Natural killer cell treated with Interleukin-12 subunit alpha and Interleukin-12 subunit beta and Interleukin-15 and Interleukin-18, amount 100 ng/mL, for 72 hours (primary cell): ENCODE measurements around the gene PEG3. TPM values are rescaled to one million over a fixed set of nuclear protein-coding genes. Genes with fewer than 3 reads are reported as not detected.

Experiments used
- ATAC-seq, 2 donors: fragments of 150-1000 bp; cut with Tn5 transposase in 1 of 2; sonication (Bioruptor Pico), chemical (Tn5 transposase) in 1 of 2; 2 replicates each; pipeline ENCODE4 v1.10.0; 2021
- DNase-seq: peaks from one replicate; pipeline ENCODE4 v3.0.0; 2022; ENCODE audit warnings: low spot score
- H3K27ac Mint-ChIP-seq, 2 donors: 1 replicate in 1 of 2; 2 replicates in 1 of 2; pipeline ENCODE4 v1.8.0; 2022; ENCODE audit warnings: mixed read lengths in 2 of 2, mild to moderate bottlenecking in 1 of 2, moderate library complexity in 1 of 2
- H3K27me3 Mint-ChIP-seq, 2 donors: 1 replicate in 1 of 2; 2 replicates in 1 of 2; pipeline ENCODE4 v1.8.0; 2022; ENCODE audit warnings: mixed read lengths in 2 of 2
- H3K36me3 Mint-ChIP-seq: one replicate; pipeline ENCODE4 v1.8.0; 2022; ENCODE audit warnings: mixed read lengths
- H3K4me1 Mint-ChIP-seq, 2 donors: 1 replicate in 1 of 2; 2 replicates in 1 of 2; pipeline ENCODE4 v1.8.0; 2022; ENCODE audit warnings: low read depth in 2 of 2, mixed read lengths in 2 of 2, mild to moderate bottlenecking in 1 of 2
- H3K4me3 Mint-ChIP-seq: one replicate; pipeline ENCODE4 v1.8.0; 2022; ENCODE audit warnings: mixed read lengths
- H3K9me3 Mint-ChIP-seq: 2 replicates; pipeline ENCODE4 v1.8.0; 2022; ENCODE audit warnings: mixed read lengths
- total RNA-seq, 2 donors: library from RNA; stranded (reverse); gene quantifications; one replicate each; pipeline ENCODE4 v1.2.3, GENCODE V29; 2022

The PEG3 gene
- not detected for total RNA-seq

- no peak for ATAC-seq
- no peak for DNase-seq
- H3K36me3 Mint-ChIP-seq: peaks cover 19% of the 10 kb centered on the region
- peaks cover 7% of the 10 kb centered on the region for H3K9me3 Mint-ChIP-seq
- H3K27ac Mint-ChIP-seq: no peak within 1 kb of the TSS
- peaks cover 0 to 4% of the 10 kb centered on the region in 2 donors for H3K27me3 Mint-ChIP-seq
- H3K4me1 Mint-ChIP-seq: peaks cover 0 to 5% of the 10 kb centered on the region in 2 donors
- H3K4me3 Mint-ChIP-seq: no peak within 1 kb of the TSS
These were observed at the start of gene PEG3, which contains the start of gene ZIM2 for GRCh38 chr19:56840451-56841192. Gene PEG3, minus strand, starts transcription at chr19:56840726. Its CDS starts 16,071 bp downstream, at chr19:56824655. Gene ZIM2, minus strand, starts transcription at chr19:56840726. Its CDS starts 16,449 bp downstream, at chr19:56824277.

DNA sequence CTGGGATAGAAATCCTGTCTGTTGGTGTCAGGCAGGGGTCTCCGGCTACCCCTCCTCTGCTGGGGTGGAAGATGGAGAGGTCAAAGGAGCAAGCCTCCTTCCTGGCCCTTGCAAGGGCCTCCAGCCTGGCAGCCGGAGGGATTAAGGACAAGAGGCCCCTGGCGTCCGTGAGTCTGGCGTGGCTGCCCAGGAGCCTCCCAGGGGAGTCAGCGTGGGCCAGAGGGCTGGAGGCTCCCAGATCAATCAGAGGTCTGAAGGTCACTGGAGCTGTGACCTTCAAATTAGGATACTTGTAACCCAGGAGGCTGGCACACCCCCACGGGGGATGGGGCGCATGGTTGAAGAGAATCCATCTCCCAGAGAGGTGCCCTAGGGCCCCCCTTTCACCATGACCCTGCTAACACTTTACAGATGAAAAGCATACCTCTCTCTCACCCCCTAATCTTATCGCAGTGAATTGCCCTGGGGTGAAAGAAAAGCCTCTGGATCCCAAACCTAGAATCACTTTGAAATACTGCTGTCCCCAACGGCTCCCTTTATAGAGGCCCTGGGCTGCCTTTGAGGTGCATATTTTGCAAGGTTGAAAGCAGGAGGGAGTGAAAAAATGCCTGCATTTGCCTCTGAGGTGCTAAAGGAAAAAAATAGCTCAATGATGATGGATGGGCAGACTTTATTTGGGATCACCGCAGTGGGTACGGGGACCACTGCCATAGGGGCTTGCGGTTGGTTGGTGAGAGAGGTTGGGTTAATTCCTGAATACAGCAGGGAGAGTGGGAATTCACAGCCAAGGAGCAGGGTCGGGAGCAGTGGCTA, 44.9 kb upstream of the PEG3 start:
- no peak for DNase-seq
- peaks cover 30% of the 10 kb centered on the region for H3K36me3 Mint-ChIP-seq
- no peak overlapping the region for H3K4me3 Mint-ChIP-seq
- no peaks in the 10 kb centered on the region for H3K4me1 Mint-ChIP-seq
- no peaks in the 10 kb centered on the region for H3K27me3 Mint-ChIP-seq
- H3K9me3 Mint-ChIP-seq: peaks cover 20% of the 10 kb centered on the region
- H3K27ac Mint-ChIP-seq: no peak overlapping the region
- ATAC-seq: no peak

DNA sequence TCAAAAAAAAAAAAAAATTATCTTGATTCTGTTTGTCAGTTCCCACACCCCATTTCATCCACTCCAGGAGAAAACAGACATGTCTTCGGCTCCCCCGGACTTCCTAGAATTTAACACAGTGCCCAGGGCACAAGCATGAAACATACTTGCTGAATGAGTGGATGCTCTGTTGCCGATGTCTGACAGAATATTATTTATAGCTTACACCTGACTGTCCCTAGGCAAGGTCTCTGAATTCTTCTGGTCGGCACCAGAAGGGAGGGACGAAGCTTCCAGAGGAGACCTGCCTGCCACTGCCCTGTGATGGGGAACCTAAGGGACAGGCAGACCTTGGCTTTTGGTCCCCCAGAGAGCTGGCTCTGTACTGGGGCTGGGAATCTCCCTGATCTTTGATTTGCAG, 43.9 kb upstream of the PEG3 start:
- Mint-ChIP-seq H3K4me1 (no peaks in the 10 kb centered on the region), H3K36me3 (peaks cover 26% of the 10 kb centered on the region), H3K27ac (no peak overlapping the region), H3K27me3 (no peaks in the 10 kb centered on the region), H3K9me3 (peaks cover 22% of the 10 kb centered on the region), H3K4me3 (no peak overlapping the region)
- DNase-seq (no peak), ATAC-seq (no peak)

DNA sequence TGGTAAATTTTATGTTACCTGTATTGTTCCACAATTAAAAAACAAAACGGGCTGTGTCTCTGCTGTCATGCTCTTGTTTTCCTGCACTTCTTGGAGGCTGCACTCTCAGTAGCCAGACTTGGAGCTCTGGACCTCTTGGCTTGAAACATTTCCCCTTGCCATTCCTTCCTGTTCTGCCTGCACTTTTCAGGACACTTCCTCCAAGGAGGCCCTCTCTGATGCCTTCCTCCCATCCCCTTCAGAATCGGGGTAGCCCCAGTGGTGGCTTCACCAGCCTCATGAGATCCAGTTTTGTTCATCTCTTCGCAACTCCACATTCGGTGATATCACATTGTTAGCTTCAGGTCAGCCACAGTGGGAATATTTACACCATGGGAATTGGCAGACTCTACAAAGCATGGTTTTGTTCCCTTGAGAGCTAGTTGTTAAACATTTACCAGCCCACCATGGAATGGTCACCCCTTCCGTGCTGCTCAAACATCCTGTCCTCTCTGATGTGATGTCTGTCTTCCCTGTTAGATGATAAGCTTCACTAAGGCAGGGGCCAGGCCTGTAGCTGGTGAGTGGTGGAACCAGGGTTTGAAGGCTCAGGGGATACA, 40.2 kb upstream of the PEG3 start:
- ATAC-seq: no peak
- peaks cover 20% of the 10 kb centered on the region for H3K9me3 Mint-ChIP-seq

GRCh38 chr19:56877069-56877715, 36.7 kb upstream of the PEG3 start:
- Mint-ChIP-seq H3K9me3 (peaks cover 23% of the 10 kb centered on the region), H3K27me3 (no peaks in the 10 kb centered on the region), H3K4me3 (no peak overlapping the region), H3K4me1 (peaks cover 0 to 4% of the 10 kb centered on the region in 2 donors), H3K36me3 (peaks cover 37% of the 10 kb centered on the region), H3K27ac (no peak overlapping the region)
- no peak for ATAC-seq
- DNase-seq: no peak

More for the DNA sequence above, 40.2 kb upstream of the PEG3 start:
- H3K4me1 Mint-ChIP-seq: no peaks in the 10 kb centered on the region
- no peak overlapping the region for H3K4me3 Mint-ChIP-seq
- no peaks in the 10 kb centered on the region for H3K27me3 Mint-ChIP-seq
- no peak overlapping the region for H3K27ac Mint-ChIP-seq
- H3K36me3 Mint-ChIP-seq: peaks cover 28% of the 10 kb centered on the region
- DNase-seq: no peak

DNA sequence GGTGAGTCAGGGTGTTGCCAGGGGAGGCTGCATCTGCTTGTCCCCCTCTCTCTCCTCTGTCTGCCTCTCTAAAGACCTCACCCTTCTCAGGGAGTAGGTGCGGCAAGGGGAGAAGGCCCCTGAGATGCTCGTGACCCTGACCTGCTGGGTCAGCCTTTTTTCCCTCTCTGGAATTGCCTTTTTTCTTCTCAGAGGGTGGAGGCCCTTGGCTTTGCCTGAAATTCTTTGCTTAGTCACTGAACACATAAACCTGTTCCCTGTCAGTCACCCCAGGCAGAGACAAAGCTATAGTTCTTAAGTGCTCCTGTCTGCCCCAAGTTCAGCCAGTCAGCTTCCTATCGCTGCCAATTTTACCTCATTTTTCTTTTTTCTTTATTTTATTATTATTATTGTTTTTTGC, 35.2 kb upstream of the PEG3 start:
- Mint-ChIP-seq H3K27ac (no peak overlapping the region), H3K9me3 (peaks cover 19% of the 10 kb centered on the region), H3K27me3 (no peaks in the 10 kb centered on the region), H3K36me3 (peaks cover 34% of the 10 kb centered on the region), H3K4me3 (no peak overlapping the region), H3K4me1 (peaks cover 0 to 4% of the 10 kb centered on the region in 2 donors)
- no peak for ATAC-seq
- no peak for DNase-seq

DNA sequence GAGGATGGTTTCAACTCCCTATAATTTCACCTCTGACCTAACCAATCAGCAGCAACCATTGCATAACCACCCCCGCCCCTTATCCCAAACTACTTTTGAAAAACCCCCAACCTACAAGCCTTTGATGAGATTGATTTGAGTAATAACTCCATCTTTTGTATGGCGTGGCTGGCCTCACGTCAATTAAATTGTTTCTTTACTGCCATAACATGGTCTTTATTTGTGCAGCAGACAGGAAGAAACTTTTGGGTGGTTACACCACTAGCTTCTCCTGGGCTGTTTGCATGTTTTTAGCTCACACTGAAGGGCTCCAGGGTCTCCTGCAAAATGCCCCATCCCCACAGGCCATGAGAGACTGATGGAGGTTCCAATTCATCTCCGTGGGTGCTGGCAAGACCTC, 34.0 kb upstream of the PEG3 start:
- DNase-seq (no peak), ATAC-seq (no peak)
- Mint-ChIP-seq H3K27me3 (no peaks in the 10 kb centered on the region), H3K4me3 (no peak overlapping the region), H3K36me3 (peaks cover 41% of the 10 kb centered on the region), H3K27ac (no peak overlapping the region), H3K9me3 (peaks cover 23% of the 10 kb centered on the region), H3K4me1 (peaks cover 0 to 4% of the 10 kb centered on the region in 2 donors)

GRCh38 chr19:56873493-56873892, 33.0 kb upstream of the PEG3 start:
- Mint-ChIP-seq H3K36me3 (peaks cover 41% of the 10 kb centered on the region), H3K27me3 (no peaks in the 10 kb centered on the region), H3K27ac (no peak overlapping the region), H3K9me3 (peaks cover 23% of the 10 kb centered on the region), H3K4me3 (no peak overlapping the region), H3K4me1 (peaks cover 0 to 4% of the 10 kb centered on the region in 2 donors)
- no peak for ATAC-seq
- no peak for DNase-seq

GRCh38 chr19:56869886-56870285, 29.4 kb upstream of the PEG3 start:
- peaks cover 0 to 4% of the 10 kb centered on the region in 2 donors for H3K4me1 Mint-ChIP-seq
- H3K36me3 Mint-ChIP-seq: peaks cover 27% of the 10 kb centered on the region

DNA sequence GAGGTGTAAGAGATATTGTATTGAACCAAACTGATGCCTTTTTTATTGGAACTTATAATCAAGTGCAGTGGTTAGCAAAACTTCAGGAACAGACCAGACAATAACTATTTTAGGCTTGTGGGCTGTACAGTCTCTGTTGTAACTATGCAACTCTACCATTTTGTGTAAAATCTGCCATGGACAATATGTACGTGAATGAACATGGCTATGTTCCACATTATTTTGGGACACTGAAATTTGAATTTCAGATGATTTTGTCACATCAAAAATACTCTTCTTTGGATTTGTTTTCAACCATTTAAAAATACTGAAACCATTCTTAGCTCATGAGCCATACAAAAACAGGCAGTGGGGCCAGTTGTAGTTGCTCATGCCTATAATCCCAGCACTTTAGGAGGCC, 27.9 kb upstream of the PEG3 start:
- Mint-ChIP-seq H3K4me1 (peaks cover 0 to 2% of the 10 kb centered on the region in 2 donors), H3K9me3 (peaks cover 29% of the 10 kb centered on the region), H3K4me3 (no peak overlapping the region), H3K36me3 (peaks cover 24% of the 10 kb centered on the region), H3K27me3 (no peaks in the 10 kb centered on the region), H3K27ac (no peak overlapping the region)
- DNase-seq (no peak), ATAC-seq (no peak)

More at GRCh38 chr19:56869886-56870285, 29.4 kb upstream of the PEG3 start:
- no peak overlapping the region for H3K4me3 Mint-ChIP-seq
- no peak overlapping the region for H3K27ac Mint-ChIP-seq
- DNase-seq (no peak), ATAC-seq (no peak)
- peaks cover 25% of the 10 kb centered on the region for H3K9me3 Mint-ChIP-seq
- no peaks in the 10 kb centered on the region for H3K27me3 Mint-ChIP-seq

GRCh38 chr19:56866538-56866937, 26.0 kb upstream of the PEG3 start:
- Mint-ChIP-seq H3K9me3 (peaks cover 30% of the 10 kb centered on the region), H3K36me3 (peaks cover 24% of the 10 kb centered on the region), H3K27me3 (no peaks in the 10 kb centered on the region), H3K27ac (no peak overlapping the region), H3K4me3 (no peak overlapping the region), H3K4me1 (no peaks in the 10 kb centered on the region)
- DNase-seq (no peak), ATAC-seq (no peak)

DNA sequence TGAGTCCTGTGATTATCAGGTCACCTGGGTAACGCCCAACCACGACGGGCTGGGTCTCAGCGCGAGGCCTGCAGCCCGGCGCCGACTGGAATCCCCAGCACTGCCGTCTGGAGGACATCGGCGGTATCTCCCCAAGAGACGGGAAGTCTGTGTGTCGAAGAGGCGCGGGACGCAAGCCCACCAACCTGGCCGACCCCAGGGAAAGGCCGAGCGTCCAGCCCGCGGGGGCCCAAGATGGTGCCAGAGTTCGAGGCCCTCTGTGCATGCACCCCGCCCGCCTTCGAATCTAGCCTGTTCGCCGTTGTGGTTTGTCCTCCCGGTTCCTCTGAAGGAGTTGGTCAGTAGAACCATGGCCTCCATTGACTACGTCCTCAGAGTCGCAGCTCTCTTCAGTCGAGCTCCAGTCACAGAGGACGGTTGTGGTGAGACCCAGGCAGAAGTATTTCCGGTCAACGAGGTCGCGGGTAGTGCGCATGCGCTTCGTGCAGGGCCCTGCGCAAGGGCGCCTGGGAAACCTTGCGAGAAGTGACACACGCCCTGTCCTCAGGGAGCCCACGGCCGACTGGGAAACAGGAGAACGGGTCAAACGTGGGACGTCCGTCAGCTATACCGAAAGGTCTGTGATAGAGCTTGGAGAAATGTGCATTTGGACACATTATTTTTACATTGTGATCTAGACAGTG, 24.1 kb upstream of the PEG3 start:
- ATAC-seq (no peak), DNase-seq (no peak)
- Mint-ChIP-seq H3K27me3 (no peaks in the 10 kb centered on the region), H3K36me3 (peaks cover 16% of the 10 kb centered on the region), H3K27ac (no peak overlapping the region), H3K4me3 (no peak overlapping the region), H3K4me1 (no peaks in the 10 kb centered on the region), H3K9me3 (peaks cover 22% of the 10 kb centered on the region)

DNA sequence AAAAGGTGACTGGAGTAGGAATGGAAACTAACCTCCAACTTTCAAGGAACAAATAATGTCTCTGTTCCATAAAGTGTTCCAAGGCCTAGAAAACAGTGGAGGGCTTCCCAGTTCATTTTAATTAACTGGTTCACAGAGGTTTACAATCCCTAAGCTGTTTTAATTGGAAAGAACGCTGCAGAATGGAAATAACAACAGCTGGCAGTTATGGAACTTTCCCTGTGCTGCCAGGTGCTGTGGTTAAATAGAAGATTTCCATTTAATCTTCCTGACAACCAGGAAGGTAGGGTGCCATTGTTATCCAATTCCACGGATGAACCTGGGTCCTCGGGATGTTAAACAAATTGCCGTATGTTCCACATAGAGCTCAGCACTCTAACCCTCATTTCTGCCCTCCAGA, 22.2 kb upstream of the PEG3 start:
- Mint-ChIP-seq H3K27ac (no peak overlapping the region), H3K4me1 (no peaks in the 10 kb centered on the region), H3K4me3 (no peak overlapping the region), H3K27me3 (no peaks in the 10 kb centered on the region), H3K36me3 (peaks cover 18% of the 10 kb centered on the region), H3K9me3 (peaks cover 24% of the 10 kb centered on the region)
- no peak for ATAC-seq
- no peak for DNase-seq
